T-helper 1 cell treated with Interleukin-12 subunit alpha and Interleukin-12 subunit beta and Interleukin-4 antibody, amounts not matched to agents 30 ng/mL and 1 ng/mL, for 36 hours (primary cell): ENCODE data around the gene ITSN1. TPM values are rescaled to one million over a fixed set of nuclear protein-coding genes. Genes with fewer than 3 reads are reported as not detected.
"Not testable (repeated sequence)": the region's sequence is repeated elsewhere in the genome, so short reads cannot be mapped to it uniquely, and the experiment has no call there.

Experiments
- intact Hi-C: fragments of 100-400 bp; cut with micrococcal nuclease; formaldehyde crosslinking; loops from one replicate; pipeline ENCODE4 v1.15.1; 2024
- total RNA-seq: library from RNA; stranded (reverse); gene quantifications from 2 replicates; pipeline ENCODE4 v1.2.3, GENCODE V29; 2022

ITSN1 gene
- total RNA-seq, 1 donor from 2014 or later, result 2.4 TPM

DNA sequence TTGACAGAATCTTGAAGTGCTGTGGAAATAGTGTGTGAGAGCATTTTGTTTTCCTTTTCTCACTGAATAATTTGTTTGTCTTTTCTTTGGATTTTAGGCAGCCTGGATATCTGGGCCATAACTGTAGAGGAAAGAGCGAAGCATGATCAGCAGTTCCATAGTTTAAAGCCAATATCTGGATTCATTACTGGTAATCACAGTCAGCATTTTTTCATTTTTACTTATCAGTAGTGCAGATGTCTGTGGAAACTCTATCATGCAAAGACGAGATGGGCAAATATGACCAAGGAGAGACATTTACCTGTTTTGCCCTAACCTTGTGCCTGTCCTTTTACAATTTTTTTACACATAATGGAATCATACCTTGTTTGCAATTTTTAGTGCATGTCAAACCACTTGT, 78.8 kb downstream of the ITSN1 start:
- intact Hi-C loops, result no loop called here

DNA sequence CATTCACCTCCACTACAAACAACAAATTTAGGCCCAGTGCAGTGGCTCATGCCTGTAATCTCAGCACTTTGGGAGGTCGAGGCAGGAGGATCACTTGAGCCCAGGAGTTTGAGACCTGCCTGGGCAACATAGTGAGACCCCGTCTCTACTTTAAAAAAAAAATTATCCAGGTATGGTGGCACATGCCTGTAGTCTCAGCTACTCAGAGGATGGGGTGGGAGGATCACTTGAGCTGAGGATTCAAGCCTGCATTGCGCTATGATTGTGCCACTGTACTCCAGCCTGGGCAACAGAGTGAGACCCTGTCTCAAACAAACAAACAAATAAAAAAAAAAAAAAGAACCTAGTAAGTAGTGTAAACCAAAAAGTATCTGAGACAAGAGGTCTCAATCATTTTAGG, 86.8 kb downstream of the ITSN1 start:
- intact Hi-C loops, result not testable (repeated sequence)

DNA sequence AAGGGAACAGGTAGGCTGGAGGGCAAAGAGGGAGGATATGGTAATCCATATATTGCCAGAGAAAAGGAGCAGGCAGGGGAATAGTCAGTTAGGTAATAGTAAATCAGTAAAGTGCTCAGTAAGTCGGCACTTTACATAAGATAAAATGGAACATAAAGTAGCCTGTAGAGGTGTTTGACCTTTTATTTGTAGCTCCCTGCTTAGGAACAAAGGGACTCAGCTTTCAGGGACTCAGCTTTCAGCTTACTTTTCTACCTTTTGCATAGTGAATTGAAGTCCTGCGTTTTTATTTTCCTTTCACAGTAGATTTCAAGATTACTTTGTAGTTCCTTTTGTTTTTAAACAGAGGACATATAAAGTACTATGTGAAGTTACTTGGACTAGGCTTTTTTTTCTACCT, 87.3 kb downstream of the ITSN1 start:
- intact Hi-C loops, result no loop called here

DNA sequence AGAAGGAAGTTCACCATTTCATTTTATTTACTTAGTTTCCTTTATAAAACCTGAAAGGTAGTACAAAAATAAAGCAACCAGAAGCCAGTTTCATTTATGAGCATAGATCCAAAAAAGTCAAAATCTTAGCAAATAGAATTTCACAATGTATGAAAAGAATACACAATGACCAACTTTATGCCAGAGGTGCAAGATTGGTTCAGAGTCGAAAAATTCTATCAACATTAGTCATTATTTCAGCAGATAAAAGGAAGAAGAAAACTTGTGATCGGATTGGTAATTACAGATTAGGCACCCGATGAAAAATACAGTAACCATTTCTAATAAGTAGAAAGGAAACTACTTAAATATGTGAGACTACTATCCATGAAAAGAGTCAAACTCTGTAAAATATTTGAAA, 89.1 kb downstream of the ITSN1 start:
- intact Hi-C loops, result no loop called here

DNA sequence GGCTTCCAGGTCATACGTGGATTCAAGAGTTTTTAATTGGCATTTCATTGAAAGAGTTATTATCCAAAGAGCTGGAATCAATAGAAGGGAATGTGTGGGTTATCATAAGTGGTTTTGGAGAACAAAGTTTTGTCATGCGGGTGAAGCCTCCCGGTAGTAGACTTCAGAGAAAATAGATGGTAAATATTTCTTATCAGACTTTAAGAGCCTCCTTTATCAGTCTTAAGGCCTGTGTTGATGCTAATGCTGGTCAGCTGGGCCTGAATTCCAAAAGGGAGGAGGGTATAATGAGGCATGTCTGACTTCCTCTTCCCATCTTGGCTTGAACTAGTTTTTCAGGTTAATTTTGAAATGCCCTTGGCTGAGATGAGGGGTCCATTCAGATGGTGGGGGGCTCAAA, 89.7 kb downstream of the ITSN1 start:
- intact Hi-C loops, result no loop called here

DNA sequence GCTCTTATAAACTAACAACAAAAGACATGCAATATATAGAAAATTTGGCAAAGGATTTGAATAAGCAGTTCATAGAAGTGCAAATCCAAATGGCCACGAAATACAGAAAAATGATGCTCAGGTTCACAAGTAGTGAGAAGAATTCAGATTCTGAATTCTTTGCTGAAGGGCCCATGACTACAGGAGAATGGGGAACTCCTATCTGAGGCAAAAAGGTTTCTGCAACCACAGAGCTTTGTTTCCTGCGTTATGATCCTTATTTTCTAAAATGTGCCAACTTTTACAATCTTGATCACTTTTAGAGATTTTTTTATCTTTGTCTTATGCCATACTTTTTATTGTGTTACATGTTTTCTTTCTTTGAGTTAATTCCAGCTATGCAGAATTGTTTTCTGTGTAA, 91.3 kb downstream of the ITSN1 start:
- intact Hi-C loops, result no loop called here

DNA sequence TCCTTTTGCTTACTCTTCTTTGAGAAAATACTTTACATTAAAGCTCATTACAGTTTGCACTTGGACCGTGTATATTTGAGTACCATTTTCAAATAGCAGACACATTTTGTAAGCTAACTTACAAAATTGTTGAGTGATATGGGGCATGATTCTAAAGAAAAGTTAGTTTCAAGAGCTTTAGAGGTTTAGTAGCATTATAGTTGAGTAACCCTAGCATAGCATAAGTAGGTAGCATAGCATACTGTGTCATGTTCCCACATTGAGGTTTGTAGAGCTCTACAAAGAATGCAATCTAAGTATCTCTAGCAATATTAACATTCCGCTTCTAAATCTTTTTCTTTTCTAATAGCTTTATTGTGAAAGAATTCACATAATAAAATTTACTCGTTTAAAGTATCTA, 92.0 kb downstream of the ITSN1 start:
- intact Hi-C loops, result no loop called here

DNA sequence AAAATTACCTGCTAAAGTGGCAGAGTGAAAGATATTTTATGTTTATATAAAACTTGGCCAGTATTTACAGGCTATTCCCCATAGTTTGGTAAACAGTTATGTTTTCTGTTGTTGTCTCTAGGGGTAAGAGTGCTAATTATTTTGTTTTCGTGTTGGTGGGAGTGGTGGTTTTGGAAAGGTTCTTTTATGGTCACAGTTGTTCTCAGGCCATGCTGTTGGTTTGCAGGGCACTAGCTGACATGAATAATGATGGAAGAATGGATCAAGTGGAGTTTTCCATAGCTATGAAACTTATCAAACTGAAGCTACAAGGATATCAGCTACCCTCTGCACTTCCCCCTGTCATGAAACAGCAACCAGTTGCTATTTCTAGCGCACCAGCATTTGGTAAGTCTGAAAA, 92.5 kb downstream of the ITSN1 start:
- intact Hi-C loops, result no loop called here

DNA sequence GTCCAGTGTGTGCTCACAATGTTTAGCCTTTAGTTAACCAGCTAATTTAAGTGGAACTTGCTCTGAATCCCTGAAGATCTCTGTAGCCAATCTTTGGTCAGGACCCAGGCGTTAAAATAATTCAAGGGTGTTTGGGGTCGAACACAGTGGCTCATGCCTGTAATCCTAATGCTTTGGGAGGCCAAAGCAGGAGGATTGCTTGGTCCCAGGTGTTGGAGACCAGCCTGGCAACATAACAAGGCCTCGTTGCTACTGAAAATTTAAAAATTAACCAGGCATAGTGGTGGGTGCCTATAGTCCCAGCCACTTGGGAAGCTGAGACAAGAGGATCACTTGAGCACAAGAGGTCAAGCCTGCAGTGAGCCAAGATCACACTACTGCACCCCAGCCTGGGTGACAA, 94.3 kb downstream of the ITSN1 start:
- intact Hi-C loops, result no loop called here

DNA sequence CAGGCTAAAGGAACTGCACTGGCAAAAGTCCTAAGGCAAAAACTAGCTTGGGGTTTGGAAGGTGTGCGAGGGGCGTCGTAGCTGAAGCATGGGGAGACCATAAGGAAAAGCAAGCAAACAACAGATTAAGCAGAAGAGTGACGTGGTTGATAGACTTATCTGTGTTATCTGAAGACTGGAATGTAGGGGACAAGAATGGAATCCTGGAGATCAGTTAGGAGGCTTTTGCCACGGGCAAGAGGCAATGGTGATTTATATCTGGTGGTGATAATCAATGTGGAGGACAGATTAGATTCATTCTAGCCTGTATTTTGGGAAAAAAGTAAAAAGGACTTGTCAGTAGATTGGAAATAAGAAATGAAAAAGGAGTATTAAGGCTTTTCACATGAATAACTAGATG, 97.4 kb downstream of the ITSN1 start:
- intact Hi-C loops, result no loop called here

DNA sequence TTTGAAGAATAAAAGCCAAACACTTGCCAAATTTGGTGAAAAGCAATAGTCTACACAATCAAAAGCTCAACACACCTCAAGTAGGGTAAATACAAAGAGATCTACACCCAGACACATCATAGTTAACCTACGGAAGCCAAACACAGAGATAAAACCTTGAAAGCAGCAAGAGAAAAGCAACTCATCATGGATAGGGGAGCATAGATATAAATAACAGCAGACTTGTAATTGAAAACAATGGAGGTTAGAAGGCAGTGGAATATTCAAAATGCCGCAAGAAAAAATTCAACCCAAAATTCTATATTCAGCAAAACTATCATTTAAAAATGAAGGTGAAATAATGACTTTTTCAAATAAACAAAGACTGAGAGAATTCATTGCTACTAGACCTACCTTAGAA, 105.1 kb downstream of the ITSN1 start:
- intact Hi-C loops, result no loop called here

DNA sequence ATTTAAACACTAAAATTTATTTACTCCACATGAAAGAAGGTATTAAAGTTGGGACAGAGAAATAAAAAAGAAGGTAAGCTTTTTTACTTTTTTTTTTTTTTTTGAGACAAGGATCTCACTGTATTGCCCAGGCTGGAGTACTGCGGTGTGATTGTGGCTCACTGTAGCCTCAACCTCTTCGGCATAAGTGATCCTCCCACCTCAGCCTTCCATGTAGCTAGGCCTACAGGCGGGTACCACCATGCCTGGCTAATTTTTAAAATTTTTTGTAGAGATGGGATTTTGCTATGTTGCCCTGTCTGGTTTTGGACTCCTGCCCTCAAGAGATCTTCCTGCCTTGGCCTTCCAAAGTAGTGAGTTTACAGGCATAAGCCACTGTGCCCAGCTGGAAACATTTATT, 106.6 kb downstream of the ITSN1 start:
- intact Hi-C loops, result no loop called here

DNA sequence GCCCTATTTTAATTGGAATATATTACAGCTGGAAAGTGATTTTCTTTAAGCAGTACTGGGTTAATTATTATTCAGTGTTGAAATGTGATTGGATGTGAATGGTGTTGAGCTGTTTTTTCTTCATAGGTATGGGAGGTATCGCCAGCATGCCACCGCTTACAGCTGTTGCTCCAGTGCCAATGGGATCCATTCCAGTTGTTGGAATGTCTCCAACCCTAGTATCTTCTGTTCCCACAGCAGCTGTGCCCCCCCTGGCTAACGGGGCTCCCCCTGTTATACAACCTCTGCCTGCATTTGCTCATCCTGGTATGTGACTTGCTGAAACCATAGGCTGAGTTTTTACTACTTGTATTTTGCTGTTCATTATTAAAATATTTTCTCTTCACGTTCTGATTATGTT, 107.7 kb downstream of the ITSN1 start:
- intact Hi-C loops, result no loop called here

DNA sequence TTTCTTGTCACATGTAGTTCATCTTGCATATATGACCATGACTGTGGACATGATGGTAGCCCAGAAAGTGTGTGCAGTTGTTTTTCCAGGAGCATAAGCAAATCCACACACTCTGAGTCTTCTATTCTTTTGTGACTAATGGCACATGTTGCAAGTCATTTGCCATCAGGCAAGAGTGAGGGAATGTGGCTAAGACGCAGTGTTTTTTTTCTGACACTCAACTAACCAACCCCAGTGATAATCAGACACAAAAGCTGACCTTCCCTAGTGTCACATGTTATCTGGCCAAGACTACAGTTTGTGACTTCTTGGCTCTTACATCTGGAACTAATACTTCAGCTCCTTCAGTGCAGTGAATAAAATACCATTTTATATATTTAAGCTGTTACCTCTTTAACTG, 108.8 kb downstream of the ITSN1 start:
- intact Hi-C loops, result no loop called here

DNA sequence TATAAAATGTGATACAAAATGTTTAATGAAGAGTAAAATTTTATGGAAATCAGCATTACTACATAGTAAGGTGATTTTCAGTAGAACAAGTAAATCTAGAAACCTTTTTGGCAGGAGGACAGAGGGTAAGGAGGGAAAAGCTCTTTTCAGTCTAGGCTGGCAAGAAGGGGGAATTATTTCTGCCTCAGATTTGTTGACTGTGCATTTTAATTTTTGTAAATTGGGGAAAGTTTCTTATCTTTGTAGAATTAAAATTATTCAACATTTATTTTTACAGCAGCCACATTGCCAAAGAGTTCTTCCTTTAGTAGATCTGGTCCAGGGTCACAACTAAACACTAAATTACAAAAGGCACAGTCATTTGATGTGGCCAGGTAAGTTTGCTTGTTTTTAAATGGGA, 109.2 kb downstream of the ITSN1 start:
- intact Hi-C loops, result no loop called here

DNA sequence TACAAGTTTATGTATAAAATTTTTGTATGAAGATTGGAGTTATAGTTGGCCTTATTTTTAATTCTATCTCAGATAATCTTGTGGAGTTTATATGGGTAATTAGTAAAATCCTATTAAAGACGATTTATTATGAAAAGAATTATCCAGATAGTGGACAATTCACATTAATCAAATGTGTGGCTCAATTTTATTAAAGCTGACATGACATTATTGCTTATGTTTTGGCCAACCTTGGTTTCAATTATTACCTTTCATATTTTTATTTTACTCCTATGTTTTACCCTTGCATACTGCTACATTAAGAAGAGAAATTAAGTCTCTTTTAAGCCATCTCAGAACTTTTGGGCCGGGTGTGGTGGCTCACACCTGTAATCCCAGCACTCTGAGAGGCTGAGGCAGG, 110.0 kb downstream of the ITSN1 start:
- intact Hi-C loops, result no loop called here

DNA sequence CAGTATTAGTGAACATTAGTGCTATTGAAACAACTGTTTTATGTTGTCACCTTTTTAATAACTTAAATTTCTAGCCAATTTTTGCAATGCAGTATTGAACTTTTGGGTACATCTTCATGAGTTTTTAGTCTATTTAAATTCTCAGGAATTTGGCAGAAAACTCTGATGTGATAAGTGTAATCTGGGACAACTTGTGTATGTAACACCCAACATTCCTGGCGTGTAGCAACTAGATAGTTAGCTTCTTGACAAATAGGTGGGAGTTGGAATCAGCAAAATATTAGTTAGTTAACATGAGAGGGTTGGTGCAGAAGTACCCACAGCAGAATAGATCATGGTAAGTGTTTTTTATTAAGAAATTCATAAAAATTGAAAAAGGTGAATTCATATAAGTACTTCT, 111.6 kb downstream of the ITSN1 start:
- intact Hi-C loops, result no loop called here

DNA sequence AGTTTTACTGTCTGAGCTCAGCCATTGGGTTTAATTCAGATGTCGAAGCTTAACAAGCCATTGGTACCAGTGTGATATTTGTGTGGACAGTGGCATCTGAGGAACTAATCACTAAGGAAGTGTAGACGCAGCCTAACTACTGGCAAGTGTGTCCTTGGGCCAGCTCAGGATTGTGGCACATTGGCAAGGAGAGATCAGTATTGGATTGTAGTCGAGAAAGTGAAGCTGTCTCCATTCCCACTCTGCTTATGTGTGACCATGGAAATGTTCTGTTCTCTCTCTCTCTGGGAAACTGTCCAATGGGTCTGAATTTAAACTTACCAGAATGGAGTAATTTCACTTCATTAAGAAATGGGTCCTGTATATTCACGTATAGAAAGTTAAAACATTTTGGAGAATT, 112.2 kb downstream of the ITSN1 start:
- intact Hi-C loops, result no loop called here

DNA sequence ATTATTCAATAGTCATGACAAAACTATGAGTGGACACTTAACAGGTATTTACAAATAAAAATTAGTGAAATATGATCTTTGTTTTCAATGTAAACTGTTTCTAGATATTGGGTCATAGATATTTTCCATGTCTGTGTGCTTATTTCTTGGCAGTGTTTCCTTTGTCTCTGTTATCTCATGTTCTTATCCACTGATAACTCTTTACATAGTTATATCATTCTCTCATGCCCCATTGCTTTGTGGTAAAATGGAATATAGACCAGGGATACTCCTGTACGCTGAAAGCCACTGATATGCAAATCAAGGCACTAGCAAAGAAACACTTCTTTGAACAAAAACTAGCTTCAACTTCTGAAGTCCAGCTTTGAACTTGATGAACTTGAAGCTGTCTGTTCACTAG, 113.1 kb downstream of the ITSN1 start:
- intact Hi-C loops, result no loop called here

DNA sequence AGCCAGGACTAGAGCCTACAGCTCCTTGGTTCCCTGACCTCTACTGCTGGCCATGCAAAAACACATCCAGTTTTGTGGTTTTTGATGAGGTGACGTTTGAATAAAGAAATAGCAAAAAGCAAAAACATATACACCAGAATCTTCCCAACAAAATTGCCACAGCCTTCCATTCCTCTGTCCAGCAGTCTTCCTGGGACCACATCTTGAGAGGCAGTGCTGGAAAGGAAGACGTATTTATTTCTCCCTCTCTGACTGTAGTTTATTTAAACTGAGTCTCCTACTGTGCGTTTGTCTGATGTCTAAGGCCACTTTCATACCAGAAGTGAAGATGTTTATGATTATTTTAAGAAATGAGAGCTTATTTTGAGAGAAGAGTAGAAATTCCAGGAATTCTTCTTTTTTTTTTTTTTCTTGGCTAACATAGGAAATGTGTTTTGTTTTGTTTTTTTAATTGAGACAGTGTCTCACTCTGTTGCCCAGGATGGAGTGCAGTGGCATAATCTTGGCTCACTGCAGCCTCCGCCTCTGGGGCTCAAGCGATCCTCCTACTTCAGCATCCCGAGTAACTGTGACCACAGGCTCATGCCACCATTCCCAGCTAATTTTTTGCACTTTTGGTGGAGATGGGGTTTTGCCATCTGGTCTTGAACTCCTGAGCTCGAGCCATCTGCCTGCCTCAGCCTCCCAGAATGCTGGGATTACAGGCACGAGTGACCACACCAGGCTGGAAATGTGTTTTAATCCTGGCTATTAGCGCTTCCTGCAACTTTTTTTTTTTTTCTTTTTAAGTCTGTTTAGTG, 118.5 kb downstream of the ITSN1 start:
- intact Hi-C loops, result no loop called here

DNA sequence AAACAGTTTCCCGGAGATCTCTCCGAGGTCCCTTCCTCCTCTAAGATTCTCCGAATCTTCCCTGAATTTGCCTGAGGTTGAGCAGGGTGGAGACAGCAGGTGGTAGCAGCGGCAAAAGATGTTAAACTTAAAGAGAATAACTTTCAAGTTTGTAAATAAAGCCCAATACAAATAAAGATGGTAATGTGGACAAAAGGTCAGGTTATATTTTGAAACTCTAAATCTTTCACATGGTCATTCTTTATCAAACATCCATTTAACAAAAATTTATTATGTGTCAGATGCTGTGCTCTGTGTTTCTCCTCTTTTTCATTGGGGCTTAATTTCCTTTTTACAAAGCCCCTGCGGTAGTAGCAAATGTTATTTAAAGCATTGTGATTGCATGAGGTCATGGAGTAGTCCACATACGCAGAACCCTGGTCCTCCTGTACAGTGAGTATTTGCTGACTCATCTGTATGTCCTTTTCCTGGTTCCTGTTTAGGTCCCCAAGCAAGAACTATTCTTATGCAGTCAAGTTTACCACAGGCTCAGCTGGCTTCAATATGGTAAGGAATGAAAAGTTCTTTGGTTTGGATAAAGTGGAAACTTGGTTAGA, 119.2 kb downstream of the ITSN1 start:
- intact Hi-C loops, result no loop called here

DNA sequence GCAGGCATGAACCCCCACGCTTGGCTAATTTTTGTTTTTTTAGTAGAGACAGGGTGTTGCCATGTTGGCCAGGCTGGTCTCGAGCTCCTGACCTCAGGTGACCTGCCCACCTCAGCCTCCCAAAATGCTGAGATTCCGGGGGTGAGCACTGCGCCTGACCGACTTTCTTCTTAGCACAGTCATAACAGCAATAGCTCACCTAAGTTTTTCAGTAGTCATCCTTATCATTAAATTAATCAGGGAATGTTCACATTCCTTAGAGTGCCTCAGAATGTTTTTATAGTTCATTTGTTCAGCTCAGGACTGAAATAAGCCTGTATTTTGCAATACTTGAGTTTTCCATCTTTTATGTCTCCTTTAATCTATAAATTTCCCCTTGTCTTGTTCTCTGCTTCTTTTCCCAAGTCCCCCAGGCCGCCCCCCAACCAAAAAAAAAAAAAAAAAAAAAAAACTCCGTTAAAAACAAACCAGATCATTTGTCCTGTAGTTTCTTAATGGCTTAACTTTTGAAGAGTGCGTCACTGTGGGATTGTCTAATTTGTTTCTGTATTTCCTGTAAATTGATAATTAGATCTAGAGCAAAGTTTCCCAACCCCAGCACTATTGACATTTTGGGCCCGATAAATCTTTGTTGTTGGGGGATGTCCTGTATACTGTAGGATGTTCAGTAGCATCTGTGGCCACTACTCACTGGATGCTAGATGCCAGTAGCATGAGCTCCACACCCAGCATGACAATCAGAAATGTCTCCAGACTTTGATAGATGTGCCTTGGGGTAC, 120.7 kb downstream of the ITSN1 start:
- intact Hi-C loops, result no loop called here

DNA sequence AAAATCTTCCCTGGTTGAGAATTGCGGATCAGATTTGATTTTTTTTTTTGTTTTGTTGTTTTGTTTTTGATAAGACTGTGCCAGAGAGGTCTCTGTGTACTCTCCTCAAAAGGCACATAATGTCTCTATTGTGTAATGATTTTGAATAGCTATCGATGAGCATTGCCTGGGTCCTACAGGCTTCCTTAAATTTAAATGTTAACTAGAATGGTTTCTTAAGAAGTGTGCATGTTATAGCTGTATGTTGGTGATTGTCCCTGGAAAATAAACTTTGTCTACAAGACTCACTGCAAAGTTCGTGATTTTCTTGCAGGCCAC, 121.2 kb downstream of the ITSN1 start:
- intact Hi-C loops, result no loop called here
